OCI-LY1 (cell line): Measurements from ENCODE around the gene PAPPA.

Source experiments
- H2AFZ ChIP-seq: fragments of 200-600 bp; sonication (generic), shearing (Covaris generic); 2 replicates; pipeline ENCODE4 v1.6.0; 2014; ENCODE audit warnings: antibody characterized with exemption, mild to moderate bottlenecking, low read length
- H3F3A ChIP-seq: fragments of 200-600 bp; sonication (generic), shearing (Covaris generic); 2 replicates; pipeline ENCODE4 v1.6.0; 2014; ENCODE audit warnings: mild to moderate bottlenecking, antibody characterized with exemption, low read length, moderate library complexity; ENCODE audit not compliant: insufficient read depth
- H3K27ac ChIP-seq: fragments of 200-600 bp; sonication (generic); 2 replicates; pipeline ENCODE4 v1.5.1; 2014; ENCODE audit warnings: low read length, mixed run types, mild to moderate bottlenecking, low read depth; ENCODE audit not compliant: poor library complexity, severe bottlenecking
- H3K27me3 ChIP-seq: fragments of 200-600 bp; sonication (generic); 2 replicates; pipeline ENCODE4 v1.6.0; 2014; ENCODE audit warnings: antibody characterized with exemption, mild to moderate bottlenecking, low read length, moderate library complexity; ENCODE audit not compliant: insufficient read depth
- H3K36me3 ChIP-seq: fragments of 200-600 bp; sonication (generic); 2 replicates; pipeline ENCODE4 v1.6.1; 2014; ENCODE audit warnings: mild to moderate bottlenecking, antibody characterized with exemption, low read length, moderate library complexity, mixed read lengths; ENCODE audit not compliant: insufficient read depth
- H3K4me1 ChIP-seq: fragments of 200-600 bp; sonication (generic); 2 replicates; pipeline ENCODE4 v1.5.1; 2014; ENCODE audit warnings: mild to moderate bottlenecking, low read length, moderate library complexity; ENCODE audit not compliant: insufficient read depth, severe bottlenecking
- H3K4me2 ChIP-seq: fragments of 200-600 bp; sonication (generic), shearing (Covaris generic); 2 replicates; pipeline ENCODE4 v1.6.1; 2014; ENCODE audit warnings: low read length
- H3K4me3 ChIP-seq: fragments of 200-600 bp; sonication (generic); 2 replicates; pipeline ENCODE4 v1.5.1; 2014; ENCODE audit warnings: low read length, low read depth, mild to moderate bottlenecking, mixed read lengths; ENCODE audit not compliant: poor library complexity, severe bottlenecking
- H3K79me2 ChIP-seq: fragments of 200-600 bp; shearing (Covaris generic); 2 replicates; pipeline ENCODE4 v1.6.1; 2016; ENCODE audit warnings: mixed run types, low read length, mixed read lengths; ENCODE audit not compliant: insufficient read depth
- H3K9ac ChIP-seq: fragments of 200-600 bp; sonication (generic), shearing (Covaris generic); 2 replicates; pipeline ENCODE4 v1.6.1; 2014; ENCODE audit warnings: mild to moderate bottlenecking, low read length, mixed read lengths
- H3K9me2 ChIP-seq: fragments of 200-600 bp; sonication (generic), shearing (Covaris generic); 2 replicates; pipeline ENCODE4 v1.6.1; 2014; ENCODE audit warnings: low read depth, mild to moderate bottlenecking, low read length, mixed read lengths
- H3K9me3 ChIP-seq: fragments of 200-600 bp; shearing (Covaris generic); 2 replicates; pipeline ENCODE4 v1.6.1; 2014; ENCODE audit warnings: low read length, mixed read lengths
- H4K20me1 ChIP-seq: fragments of 200-600 bp; sonication (generic), shearing (Covaris generic); 2 replicates; pipeline ENCODE4 v1.6.0; 2016; ENCODE audit warnings: mild to moderate bottlenecking, low read length; ENCODE audit not compliant: insufficient read depth
- CTCF ChIP-seq: fragments of 200-600 bp; sonication (generic), shearing (Covaris generic); IDR thresholded peaks from 2 replicates; pipeline ENCODE4 v1.5.1; 2017; ENCODE audit warnings: mild to moderate bottlenecking, antibody characterized with exemption, low read length, moderate library complexity, mixed read lengths
- EZH2 ChIP-seq: fragments of 200-600 bp; sonication (generic), shearing (Covaris generic); IDR thresholded peaks from 2 replicates; pipeline ENCODE4 v1.8.0; 2017; ENCODE audit warnings: borderline replicate concordance, mixed run types, mild to moderate bottlenecking, antibody characterized with exemption, low read length, moderate library complexity, mixed read lengths

PAPPA gene

GRCh38 chr9:116190637-116191396, 37.2 kb downstream of the PAPPA start:
- Histone ChIP-seq H3K4me2 (no peak overlapping the region), H3K9me3 (no peaks in the 10 kb centered on the region), H3K36me3 (no peaks in the 10 kb centered on the region), H3K9ac (no peak overlapping the region), H3K4me1 (no peaks in the 10 kb centered on the region), H2AFZ (no peak overlapping the region), H4K20me1 (no peaks in the 10 kb centered on the region), H3K27ac (no peak overlapping the region), H3K9me2 (no peaks in the 10 kb centered on the region), H3K4me3 (no peak overlapping the region), H3F3A (no peaks in the 10 kb centered on the region), H3K79me2 (no peaks in the 10 kb centered on the region), H3K27me3 (no peaks in the 10 kb centered on the region)
- no peak for TF ChIP-seq CTCF
- TF ChIP-seq EZH2 = no peak

- TF ChIP-seq EZH2 (no peak), CTCF (no peak)
- Histone ChIP-seq H3K36me3 (no peaks in the 10 kb centered on the region), H3K9me3 (no peaks in the 10 kb centered on the region), H3K4me3 (no peak overlapping the region), H3K4me2 (no peak overlapping the region), H3F3A (no peaks in the 10 kb centered on the region), H3K9ac (no peak overlapping the region), H4K20me1 (no peaks in the 10 kb centered on the region), H3K4me1 (no peaks in the 10 kb centered on the region), H2AFZ (no peak overlapping the region), H3K79me2 (no peaks in the 10 kb centered on the region), H3K27ac (no peak overlapping the region), H3K27me3 (no peaks in the 10 kb centered on the region), H3K9me2 (no peaks in the 10 kb centered on the region)
These were observed 38.2 kb downstream of the PAPPA start for GRCh38 chr9:116191576-116192415.

DNA sequence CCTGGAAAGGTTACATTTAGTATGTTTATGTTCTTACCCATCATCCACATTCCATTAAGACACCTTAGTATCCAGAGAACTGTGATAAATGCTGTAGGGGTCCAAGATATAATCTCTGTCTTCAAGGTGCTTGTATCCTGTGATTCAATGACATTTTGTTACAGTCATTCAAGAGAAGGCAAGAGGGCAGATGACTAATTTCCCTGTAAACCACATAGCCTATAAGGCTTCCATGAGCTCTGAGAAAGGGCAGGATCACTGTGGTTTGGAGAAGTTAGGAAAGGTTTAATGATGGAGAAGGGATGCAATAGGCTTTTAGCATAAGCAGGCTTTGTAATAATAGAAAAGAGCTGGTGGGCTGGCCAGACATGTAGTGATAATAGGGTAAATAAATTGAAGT, 40.0 kb downstream of the PAPPA start:
- Histone ChIP-seq H3F3A (no peaks in the 10 kb centered on the region), H3K9ac (no peak overlapping the region), H3K9me3 (no peaks in the 10 kb centered on the region)

More for the DNA sequence above, 40.0 kb downstream of the PAPPA start:
- Histone ChIP-seq H3K4me2 (no peak overlapping the region), H3K4me1 (no peaks in the 10 kb centered on the region), H3K4me3 (no peak overlapping the region), H3K36me3 (no peaks in the 10 kb centered on the region), H3K79me2 (no peaks in the 10 kb centered on the region), H4K20me1 (no peaks in the 10 kb centered on the region), H2AFZ (no peak overlapping the region), H3K27ac (no peak overlapping the region), H3K27me3 (no peaks in the 10 kb centered on the region), H3K9me2 (no peaks in the 10 kb centered on the region)
- TF ChIP-seq CTCF (no peak), EZH2 (no peak)
